ENCODE data around the gene CNOT6L. TPM values are rescaled to one million over a fixed set of nuclear protein-coding genes. Genes with fewer than 3 reads are reported as not detected.
"Not testable (repeated sequence)": the region's sequence is repeated elsewhere in the genome, so short reads cannot be mapped to it uniquely, and the experiment has no call there.

The CNOT6L gene
- total RNA-seq, 1 experiment from 2014 or later, result 9.2 TPM

DNA sequence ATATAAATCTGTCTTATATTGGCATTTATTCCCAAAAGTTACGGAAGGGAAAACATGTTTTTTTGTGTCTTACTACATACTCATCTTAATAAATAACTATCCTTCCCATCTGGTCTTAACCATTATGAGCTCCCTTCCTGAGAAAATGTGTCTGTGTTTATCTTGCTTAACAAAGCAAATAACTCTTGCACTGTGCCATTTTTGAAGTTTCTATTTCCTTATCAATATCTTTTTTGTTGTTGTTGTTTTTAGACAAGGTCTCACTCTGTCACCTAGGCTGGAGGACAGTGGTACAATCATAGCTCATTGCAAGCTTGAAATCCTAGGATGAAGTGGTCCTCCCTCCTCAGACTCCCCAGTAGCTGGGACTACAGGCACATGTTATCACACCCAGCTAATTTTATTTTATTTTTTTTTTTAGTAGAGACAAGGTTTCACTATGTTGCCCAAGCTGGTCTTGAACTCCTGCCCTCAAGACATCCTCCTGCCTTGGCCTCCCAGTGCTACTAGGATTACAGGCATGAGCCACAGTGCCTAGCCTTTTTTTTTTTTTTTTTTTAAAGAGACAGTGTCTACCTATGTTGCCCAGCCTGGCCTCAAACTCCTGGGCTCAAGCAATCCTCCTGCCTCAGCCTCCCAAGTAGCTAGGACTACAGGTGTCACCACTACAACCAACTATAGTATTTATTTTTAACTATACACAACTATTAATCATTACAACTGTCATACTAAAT, 36.9 kb downstream of the CNOT6L start:
- no peak overlapping the region for H3K4me3 ChIP-seq
- no peak for DNase-seq (ENCODE audit: low read depth in 1 of 2, low spot score in 2 of 2)
- H3K9me3 ChIP-seq (replicated peaks), result no peaks in the 10 kb centered on the region
- H3K27ac ChIP-seq, result no peak overlapping the region
- 0 out of 2 replicates have a peak, but pooled peaks cover under 1% of the 10 kb centered on the region for H3K4me1 ChIP-seq (replicated peaks)
- H3K27me3 ChIP-seq (replicated peaks), result no peaks in the 10 kb centered on the region
- no peaks in the 10 kb centered on the region for H3K36me3 ChIP-seq

DNA sequence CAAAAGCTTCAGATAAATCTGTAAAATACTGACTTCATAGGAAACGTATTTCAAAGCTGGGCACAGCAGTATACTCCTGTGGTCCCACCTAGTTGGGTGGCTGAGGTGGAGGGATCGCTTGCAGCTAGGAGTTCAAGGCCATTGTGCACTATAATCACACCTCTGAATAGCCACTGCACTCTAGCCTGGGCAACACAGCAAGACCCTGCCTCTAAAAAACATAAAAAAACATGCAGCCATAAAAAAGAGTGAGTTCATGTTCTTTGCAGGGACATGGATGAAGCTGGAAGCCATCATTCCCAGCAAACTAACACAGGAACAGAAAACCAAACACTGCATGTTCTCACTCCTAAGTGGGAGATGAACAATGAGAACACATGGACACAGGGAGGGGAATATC, 38.4 kb downstream of the CNOT6L start:
- not testable (repeated sequence) for H3K4me1 ChIP-seq (replicated peaks); H3K9me3 ChIP-seq (replicated peaks); H3K36me3 ChIP-seq; H3K27me3 ChIP-seq (replicated peaks); DNase-seq (ENCODE audit: low read depth in 1 of 2, low spot score in 2 of 2); H3K27ac ChIP-seq; H3K4me3 ChIP-seq

DNA sequence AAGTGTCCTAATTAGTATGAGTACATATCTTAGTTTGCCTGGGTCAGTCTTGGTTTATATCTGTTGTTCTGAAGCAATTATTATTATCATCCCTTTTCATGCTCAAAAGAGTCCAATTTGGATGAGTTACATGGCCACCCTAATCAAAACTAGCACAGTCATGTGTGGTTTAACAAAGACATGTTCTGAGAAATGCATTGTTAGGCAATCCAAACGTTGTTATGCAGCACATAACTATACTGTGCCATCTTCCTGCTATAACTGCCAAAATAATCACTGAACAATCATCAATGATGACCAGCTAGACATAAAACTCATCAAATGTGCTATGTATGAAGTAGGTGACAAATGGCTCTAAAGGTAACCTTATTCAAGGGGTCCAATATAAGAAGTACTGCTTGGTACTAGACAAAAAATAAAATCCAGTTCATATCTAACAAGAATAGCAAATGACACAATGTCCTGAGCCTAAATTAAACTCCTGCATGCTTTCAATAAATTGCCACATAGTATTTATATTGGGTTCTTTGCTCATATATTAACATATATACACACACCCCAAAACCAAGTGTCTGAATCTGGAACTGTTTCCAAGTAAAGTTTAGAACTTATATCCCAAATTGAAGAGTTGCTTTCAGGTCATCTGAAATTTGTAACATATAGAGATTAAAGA, 41.9 kb downstream of the CNOT6L start:
- no peaks in the 10 kb centered on the region; the same call in 1 of the 2 replicates for H3K36me3 ChIP-seq
- H3K9me3 ChIP-seq (replicated peaks), result no peaks in the 10 kb centered on the region
- H3K27ac ChIP-seq, result no peak overlapping the region
- no peaks in the 10 kb centered on the region for H3K27me3 ChIP-seq (replicated peaks)
- no peak for DNase-seq (ENCODE audit: low read depth in 1 of 2, low spot score in 2 of 2)
- peaks cover 9% of the 10 kb centered on the region for H3K4me1 ChIP-seq (replicated peaks)
- no peak overlapping the region for H3K4me3 ChIP-seq

DNA sequence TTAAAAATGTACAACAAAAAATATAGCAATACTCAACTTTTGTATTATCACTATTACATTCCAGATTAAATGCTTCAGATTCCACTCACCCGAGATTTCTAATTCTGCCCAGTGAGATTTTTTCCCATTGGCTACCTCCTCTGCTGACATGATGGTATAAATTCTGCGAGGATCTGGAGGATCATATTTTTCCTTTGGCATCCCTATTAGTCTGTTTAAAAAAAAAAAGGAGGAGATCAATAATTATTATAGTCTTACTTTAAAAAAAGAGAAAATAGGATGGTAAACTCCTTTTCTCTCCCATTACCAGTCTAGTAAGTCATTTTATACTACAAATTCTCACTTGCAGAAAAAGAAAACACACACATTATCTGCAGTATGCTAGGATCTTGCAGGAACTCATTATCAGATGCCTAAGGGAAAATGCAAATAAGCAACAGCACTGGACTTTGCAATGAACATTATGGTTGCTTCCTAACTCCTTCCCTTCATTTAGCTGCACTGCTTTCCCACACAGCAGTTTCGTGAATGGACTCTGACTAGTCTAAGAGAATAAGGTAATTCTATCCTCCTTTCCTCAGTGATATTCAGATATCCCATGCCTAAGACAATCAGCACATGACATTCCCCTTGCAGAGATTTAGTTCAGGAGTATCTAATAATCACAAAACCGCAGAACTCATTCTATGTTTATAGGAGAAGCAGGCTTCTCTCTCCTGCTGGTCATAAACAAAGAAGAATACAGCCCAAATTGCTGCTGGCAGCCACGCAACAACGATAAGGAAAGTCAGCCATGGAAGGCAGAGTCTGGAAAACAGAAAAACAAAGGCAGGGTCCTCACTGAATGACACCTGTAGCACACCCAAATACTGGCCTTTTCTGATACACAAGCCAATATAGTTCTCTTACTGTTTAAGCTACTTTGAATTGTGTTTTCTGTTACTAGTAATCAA, 42.7 kb downstream of the CNOT6L start:
- peaks cover 9% of the 10 kb centered on the region for H3K4me1 ChIP-seq (replicated peaks)
- no peaks in the 10 kb centered on the region for H3K27me3 ChIP-seq (replicated peaks)
- no peaks in the 10 kb centered on the region for H3K9me3 ChIP-seq (replicated peaks)
- no peak overlapping the region for H3K4me3 ChIP-seq
- H3K36me3 ChIP-seq, result no peaks in the 10 kb centered on the region; the same call in 1 of the 2 replicates
- DNase-seq (ENCODE audit: low read depth in 1 of 2, low spot score in 2 of 2), result peak in 1 of 2 experiments; percentile 9
- H3K27ac ChIP-seq, result no peak overlapping the region

DNA sequence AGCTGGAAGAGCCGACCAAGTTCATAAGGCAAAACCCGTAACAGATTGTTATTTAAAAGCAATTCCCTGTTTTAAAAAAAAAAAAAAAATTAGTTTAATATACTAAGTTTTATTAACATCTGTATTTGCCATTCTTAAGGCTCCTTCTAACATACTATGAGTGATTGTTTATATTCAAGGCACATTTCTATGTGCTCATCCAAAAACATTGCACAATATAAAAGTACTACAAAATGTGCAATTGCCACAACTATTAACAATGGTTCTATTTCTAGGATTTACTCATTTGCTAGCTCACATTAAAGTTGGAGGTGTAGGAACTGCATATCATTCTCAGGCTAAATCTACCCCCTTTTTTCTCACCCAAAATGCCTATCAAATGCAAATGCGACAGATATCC, 46.1 kb downstream of the CNOT6L start:
- H3K4me3 ChIP-seq, result no peak overlapping the region
- H3K27ac ChIP-seq, result no peak overlapping the region
- H3K4me1 ChIP-seq (replicated peaks), result peaks cover 9% of the 10 kb centered on the region
- no peaks in the 10 kb centered on the region for H3K27me3 ChIP-seq (replicated peaks)
- H3K36me3 ChIP-seq, result no peaks in the 10 kb centered on the region; the same call in 1 of the 2 replicates
- H3K9me3 ChIP-seq (replicated peaks), result no peaks in the 10 kb centered on the region
- DNase-seq (ENCODE audit: low read depth in 1 of 2, low spot score in 2 of 2), result no peak

DNA sequence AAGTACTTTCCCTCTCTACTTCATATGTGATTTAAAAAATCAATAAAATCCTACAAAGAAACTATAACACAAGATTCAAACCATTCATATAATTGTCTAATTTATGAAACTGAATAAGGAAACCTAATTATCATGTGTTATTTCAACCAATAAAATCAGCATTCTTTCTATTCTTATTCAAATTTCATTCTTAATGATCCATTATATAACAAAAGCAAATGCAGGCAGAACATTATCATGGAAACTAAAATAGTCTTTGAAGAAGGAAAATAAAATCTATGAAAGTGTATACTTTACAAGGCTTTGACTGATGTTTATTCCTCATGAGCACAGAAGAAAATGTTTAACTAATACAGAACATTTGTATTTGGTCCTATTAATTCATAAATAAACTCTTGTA, 47.6 kb downstream of the CNOT6L start:
- DNase-seq (ENCODE audit: low read depth in 1 of 2, low spot score in 2 of 2), result no peak
- Histone ChIP-seq H3K27ac (no peak overlapping the region), H3K9me3 (replicated peaks) (no peaks in the 10 kb centered on the region), H3K4me3 (no peak overlapping the region), H3K36me3 (no peaks in the 10 kb centered on the region; the same call in 1 of the 2 replicates), H3K4me1 (replicated peaks) (peaks cover 3% of the 10 kb centered on the region), H3K27me3 (replicated peaks) (no peaks in the 10 kb centered on the region)

DNA sequence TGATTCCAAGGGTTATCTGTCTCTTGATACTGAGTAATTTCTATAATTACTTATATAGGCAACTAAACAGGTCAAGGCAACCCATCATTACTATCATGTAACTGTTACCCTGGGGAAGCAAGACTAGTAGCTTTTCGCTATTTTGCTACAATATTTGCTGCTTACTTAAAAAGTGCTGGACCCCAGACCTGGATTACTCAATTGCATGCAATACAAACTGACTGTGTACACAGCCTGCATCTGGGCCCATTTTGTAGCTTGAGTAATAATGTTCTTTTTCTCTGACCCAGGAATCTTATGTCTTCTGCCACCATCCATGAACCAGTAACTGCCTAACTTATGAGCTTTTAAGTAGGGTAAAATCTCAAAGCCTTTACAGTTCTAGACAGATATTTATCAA, 53.4 kb downstream of the CNOT6L start:
- Histone ChIP-seq H3K4me1 (replicated peaks) (no peaks in the 10 kb centered on the region), H3K27me3 (replicated peaks) (no peaks in the 10 kb centered on the region), H3K27ac (no peak overlapping the region), H3K36me3 (no peaks in the 10 kb centered on the region), H3K4me3 (no peak overlapping the region), H3K9me3 (replicated peaks) (no peaks in the 10 kb centered on the region)
- no peak for DNase-seq (ENCODE audit: low read depth in 1 of 2, low spot score in 2 of 2)

DNA sequence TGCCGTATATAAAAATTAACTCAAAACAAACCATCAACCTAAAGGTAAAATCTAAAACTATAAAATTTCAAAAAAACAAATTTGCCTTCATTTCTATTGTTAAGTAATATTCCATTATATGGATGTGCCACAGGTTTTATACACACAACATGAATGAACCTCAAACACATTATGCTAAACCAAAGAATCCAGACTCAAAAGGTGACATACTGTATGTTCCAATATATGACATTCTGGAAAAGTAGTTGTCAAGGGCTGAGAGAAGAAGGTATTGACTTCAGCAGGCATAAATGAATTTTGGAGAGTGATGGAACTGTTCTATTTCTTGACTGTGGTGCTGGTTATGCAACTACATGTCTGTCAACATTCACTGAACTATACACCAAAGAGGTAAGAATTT, 56.6 kb downstream of the CNOT6L start:
- Histone ChIP-seq H3K9me3 (replicated peaks) (no peaks in the 10 kb centered on the region), H3K4me3 (no peak overlapping the region), H3K27me3 (replicated peaks) (no peaks in the 10 kb centered on the region), H3K4me1 (replicated peaks) (no peaks in the 10 kb centered on the region), H3K27ac (no peak overlapping the region), H3K36me3 (no peaks in the 10 kb centered on the region)
- no peak for DNase-seq (ENCODE audit: low read depth in 1 of 2, low spot score in 2 of 2)

DNA sequence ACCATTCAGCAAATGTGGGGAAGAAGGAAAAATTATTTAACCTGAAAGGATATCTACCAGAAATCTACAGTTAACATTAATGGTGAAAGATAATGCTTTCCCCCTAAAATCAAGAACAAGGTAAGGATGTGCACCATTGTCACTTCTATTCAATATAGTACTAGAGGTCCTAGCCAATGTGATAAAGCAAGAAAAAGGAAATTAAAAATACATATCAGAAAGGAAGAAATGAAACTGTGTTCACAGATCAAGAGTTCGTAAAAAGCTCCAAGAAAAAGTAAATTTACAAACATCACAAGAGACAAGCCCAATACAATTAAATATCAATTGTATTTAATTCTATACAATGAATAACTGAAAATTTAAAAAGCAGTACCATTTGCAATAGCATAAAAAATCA, 57.6 kb downstream of the CNOT6L start:
- H3K4me3 ChIP-seq, result no peak overlapping the region
- no peak for DNase-seq (ENCODE audit: low read depth in 1 of 2, low spot score in 2 of 2)
- no peaks in the 10 kb centered on the region for H3K9me3 ChIP-seq (replicated peaks)
- peaks cover under 1% of the 10 kb centered on the region; the same call in 1 of the 2 replicates for H3K36me3 ChIP-seq
- H3K27me3 ChIP-seq (replicated peaks), result no peaks in the 10 kb centered on the region
- no peak overlapping the region for H3K27ac ChIP-seq
- no peaks in the 10 kb centered on the region for H3K4me1 ChIP-seq (replicated peaks)

DNA sequence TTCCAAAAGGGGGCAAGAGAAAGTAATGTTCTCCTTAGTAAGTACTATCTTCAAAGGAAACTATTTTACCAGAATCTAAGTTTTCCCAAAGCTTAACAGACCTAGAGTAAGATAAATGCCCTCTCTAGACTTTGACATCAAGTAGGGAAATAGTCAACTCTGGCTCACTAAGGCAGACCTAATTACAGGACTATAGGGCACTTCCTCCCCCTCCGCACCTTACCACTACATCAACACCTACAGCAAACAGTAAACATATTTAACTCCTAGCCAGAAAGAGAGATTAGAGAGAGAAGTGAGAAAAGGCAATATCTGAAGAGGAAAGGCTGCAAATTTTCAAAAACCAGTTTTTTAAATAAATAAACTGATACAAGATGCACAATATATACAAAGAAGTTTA, 60.4 kb downstream of the CNOT6L start:
- H3K4me3 ChIP-seq, result no peak overlapping the region
- no peak overlapping the region for H3K27ac ChIP-seq
- H3K27me3 ChIP-seq (replicated peaks), result no peaks in the 10 kb centered on the region
- no peak for DNase-seq (ENCODE audit: low read depth in 1 of 2, low spot score in 2 of 2)
- no peaks in the 10 kb centered on the region for H3K4me1 ChIP-seq (replicated peaks)
- H3K36me3 ChIP-seq, result peaks cover 4% of the 10 kb centered on the region; the same call in 1 of the 2 replicates
- H3K9me3 ChIP-seq (replicated peaks), result no peaks in the 10 kb centered on the region

DNA sequence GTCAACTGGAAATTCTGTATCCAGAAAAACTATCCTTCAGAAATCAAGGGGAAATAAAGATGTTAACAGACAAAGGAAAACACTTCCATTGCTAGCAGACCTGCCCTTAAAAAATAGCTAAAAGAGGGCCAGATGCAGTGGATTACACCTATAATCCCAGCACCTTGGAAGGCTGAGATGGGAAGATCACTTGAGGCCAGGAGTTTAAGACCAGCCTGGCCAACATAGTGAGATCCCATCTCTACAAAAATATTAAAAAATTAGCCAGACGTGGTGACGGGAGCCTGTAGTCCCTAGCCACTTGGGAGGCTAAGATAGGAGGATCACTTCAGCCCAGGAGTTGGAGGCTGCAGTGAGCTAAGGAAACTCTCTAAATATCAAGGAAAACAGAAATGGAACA, 67.4 kb downstream of the CNOT6L start:
- H3K4me1 ChIP-seq (replicated peaks), result no peaks in the 10 kb centered on the region
- H3K27ac ChIP-seq, result no peak overlapping the region
- DNase-seq (ENCODE audit: low read depth in 1 of 2, low spot score in 2 of 2), result no peak
- H3K27me3 ChIP-seq (replicated peaks), result no peaks in the 10 kb centered on the region
- peaks cover 7% of the 10 kb centered on the region for H3K36me3 ChIP-seq
- no peak overlapping the region for H3K4me3 ChIP-seq
- H3K9me3 ChIP-seq (replicated peaks), result no peaks in the 10 kb centered on the region

DNA sequence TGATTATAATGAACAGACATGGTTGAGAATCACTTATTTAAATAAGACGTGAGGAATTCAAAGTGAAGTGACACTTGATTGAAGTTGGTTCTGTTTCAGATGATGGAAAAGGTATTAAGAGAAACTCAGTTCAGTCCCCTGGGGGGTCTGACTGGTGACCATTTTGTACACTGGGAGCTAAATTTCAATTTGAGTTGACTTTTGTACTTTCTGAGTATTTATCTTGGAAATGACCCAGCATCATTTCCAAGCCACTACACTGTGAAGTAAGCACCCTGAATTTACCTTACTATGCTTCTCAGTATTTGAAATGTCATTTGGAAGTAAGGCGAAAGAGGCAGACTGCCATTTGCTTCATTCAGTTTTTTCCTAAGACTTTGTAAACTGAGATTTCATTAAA, 73.4 kb downstream of the CNOT6L start:
- Histone ChIP-seq H3K36me3 (peaks cover 16% of the 10 kb centered on the region), H3K9me3 (replicated peaks) (no peaks in the 10 kb centered on the region), H3K27ac (no peak overlapping the region), H3K4me1 (replicated peaks) (no peaks in the 10 kb centered on the region), H3K27me3 (replicated peaks) (no peaks in the 10 kb centered on the region), H3K4me3 (no peak overlapping the region)
- DNase-seq (ENCODE audit: low read depth in 1 of 2, low spot score in 2 of 2), result no peak

DNA sequence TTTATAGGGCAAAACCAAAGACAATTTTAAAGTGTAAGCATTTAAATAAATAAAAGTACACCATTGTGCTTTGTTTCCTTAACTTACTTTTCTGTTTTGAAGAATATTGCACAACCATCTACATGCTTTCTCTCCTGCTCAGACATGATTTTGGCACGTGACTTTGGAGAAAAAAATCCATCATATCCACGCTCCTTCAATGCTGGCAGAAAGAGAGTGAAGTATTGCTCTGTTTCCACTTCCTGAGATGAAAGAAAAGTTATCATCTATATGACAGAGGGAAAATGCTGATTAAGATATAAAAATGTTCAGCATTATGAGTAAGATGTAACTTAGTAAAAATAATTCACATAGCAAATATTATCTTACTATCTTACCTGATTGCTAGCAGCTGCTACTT, 77.1 kb downstream of the CNOT6L start:
- Histone ChIP-seq H3K9me3 (replicated peaks) (no peaks in the 10 kb centered on the region), H3K4me3 (no peak overlapping the region), H3K27ac (no peak overlapping the region), H3K36me3 (peaks cover 15% of the 10 kb centered on the region; the same call in 1 of the 2 replicates), H3K27me3 (replicated peaks) (no peaks in the 10 kb centered on the region), H3K4me1 (replicated peaks) (no peaks in the 10 kb centered on the region)
- DNase-seq (ENCODE audit: low read depth in 1 of 2, low spot score in 2 of 2), result no peak
